A673 (cell line): ENCODE data around the gene ROR1. TPM values are rescaled to one million over a fixed set of nuclear protein-coding genes. Genes with fewer than 3 reads are reported as not detected.
A peak's percentile ranks its signal among the peaks of the same experiment; 100 is the strongest.

Experiments used
- BruUV-seq: library from RNA; stranded (reverse); fragments of 400-500 nt; replicated peaks from 2 replicates; lab custom pipeline; 2021; lab: Mats Ljungman, UMichigan
- CTCF ChIA-PET: fragments of 300-600 bp; sonication (Branson Sonifier 250); formaldehyde crosslinking; loops from one replicate; lab custom pipeline; 2022; ENCODE audit warnings: antibody characterized with exemption; lab: Charles Lee
- POLR2A ChIA-PET: fragments of 300-600 bp; sonication (Branson Sonifier 250); formaldehyde crosslinking; loops from one replicate; lab custom pipeline; 2022; ENCODE audit warnings: antibody characterized with exemption; ENCODE audit not compliant: low non-redundant PET; lab: Charles Lee
- DNase-seq: peaks from one replicate; pipeline ENCODE4 v3.0.0-alpha.2; 2015; ENCODE audit warnings: low spot score
- H3K27ac ChIP-seq: fragments of 200-600 bp; sonication (generic); 2 replicates; pipeline ENCODE4 v1.5.1; 2016; ENCODE audit warnings: mixed run types, low read depth, mild to moderate bottlenecking, mixed read lengths, antibody characterized with exemption, low read length; ENCODE audit not compliant: poor library complexity, severe bottlenecking
- H3K27me3 ChIP-seq: fragments of 200-600 bp; sonication (generic); replicated peaks from 2 replicates; pipeline ENCODE4 v1.6.1; 2017; ENCODE audit warnings: mixed run types, low read depth, mild to moderate bottlenecking, mixed read lengths, antibody characterized with exemption, low read length; ENCODE audit not compliant: insufficient read depth, poor library complexity
- H3K36me3 ChIP-seq: fragments of 200-600 bp; sonication (generic); 2 replicates; pipeline ENCODE4 v1.6.1; 2016; ENCODE audit warnings: mixed run types, mild to moderate bottlenecking, mixed read lengths, antibody characterized with exemption, low read length; ENCODE audit not compliant: insufficient read depth, poor library complexity, severe bottlenecking
- H3K4me1 ChIP-seq: fragments of 200-600 bp; sonication (generic); 2 replicates; pipeline ENCODE4 v1.6.1; 2017; ENCODE audit warnings: mixed run types, mild to moderate bottlenecking, mixed read lengths, antibody characterized with exemption, low read length; ENCODE audit not compliant: insufficient read depth, poor library complexity, severe bottlenecking
- H3K4me3 ChIP-seq: fragments of 200-600 bp; sonication (generic); 2 replicates; pipeline ENCODE4 v1.5.1; 2016; ENCODE audit warnings: low read depth, mixed run types, mild to moderate bottlenecking, mixed read lengths, low read length; ENCODE audit not compliant: poor library complexity, severe bottlenecking
- H3K9me3 ChIP-seq: fragments of 200-600 bp; sonication (generic); 2 replicates; pipeline ENCODE4 v1.6.1; 2016; ENCODE audit warnings: mixed run types, low read depth, mild to moderate bottlenecking, mixed read lengths, antibody characterized with exemption, low read length; ENCODE audit not compliant: poor library complexity, severe bottlenecking
- CTCF ChIP-seq: fragments of 300-800, 200-600 bp; sonication (generic); conservative IDR thresholded peaks from 2 replicates; pipeline ENCODE4 v1.5.1; 2017; ENCODE audit warnings: low read depth, mild to moderate bottlenecking, antibody characterized with exemption, low read length, moderate library complexity, mixed read lengths
- EZH2 ChIP-seq: fragments of 200-600 bp; sonication (generic); IDR thresholded peaks from 2 replicates; pipeline ENCODE4 v1.6.1; 2017; ENCODE audit warnings: borderline replicate concordance, low read depth, mild to moderate bottlenecking, mixed read lengths, antibody characterized with exemption, low read length; ENCODE audit not compliant: poor library complexity, severe bottlenecking
- intact Hi-C: fragments of 100-400 bp; cut with micrococcal nuclease; formaldehyde crosslinking; loops from one replicate; pipeline ENCODE4 v1.10.0; 2022; ENCODE audit not compliant: unreplicated experiment
- total RNA-seq: library from RNA; stranded (reverse); gene quantifications from 2 replicates; pipeline ENCODE4 v1.2.3, GENCODE V29; 2021

The ROR1 gene
- total RNA-seq, 1 experiment from 2014 or later, result 7.4 TPM

GRCh38 chr1:63787875-63788274, 14.1 kb downstream of the ROR1 start:
- CTCF ChIA-PET, result no interaction called here
- POLR2A ChIA-PET, result interaction anchor here (0.6 kb wide), 1 partner anchor 868 kb away, joined by 3 read pairs; no protein-coding TSS in a partner anchor
- H3K4me1 ChIP-seq, result peaks cover 66% of the 10 kb centered on the region
- no peaks in the 10 kb centered on the region for H3K36me3 ChIP-seq
- H3K27ac ChIP-seq, result peak overlapping the region; percentile 69
- no peak overlapping the region for H3K4me3 ChIP-seq
- H3K9me3 ChIP-seq, result no peaks in the 10 kb centered on the region
- TF ChIP-seq EZH2 (no peak), CTCF (no peak)
- no TSS peak for BruUV-seq
- H3K27me3 ChIP-seq, result no peaks in the 10 kb centered on the region
- peak; percentile 82 for DNase-seq
- intact Hi-C loops, result loop anchor here (5.0 to 10.0 kb wide), 2 partner anchors 574 to 863 kb away; no protein-coding TSS in a partner anchor

DNA sequence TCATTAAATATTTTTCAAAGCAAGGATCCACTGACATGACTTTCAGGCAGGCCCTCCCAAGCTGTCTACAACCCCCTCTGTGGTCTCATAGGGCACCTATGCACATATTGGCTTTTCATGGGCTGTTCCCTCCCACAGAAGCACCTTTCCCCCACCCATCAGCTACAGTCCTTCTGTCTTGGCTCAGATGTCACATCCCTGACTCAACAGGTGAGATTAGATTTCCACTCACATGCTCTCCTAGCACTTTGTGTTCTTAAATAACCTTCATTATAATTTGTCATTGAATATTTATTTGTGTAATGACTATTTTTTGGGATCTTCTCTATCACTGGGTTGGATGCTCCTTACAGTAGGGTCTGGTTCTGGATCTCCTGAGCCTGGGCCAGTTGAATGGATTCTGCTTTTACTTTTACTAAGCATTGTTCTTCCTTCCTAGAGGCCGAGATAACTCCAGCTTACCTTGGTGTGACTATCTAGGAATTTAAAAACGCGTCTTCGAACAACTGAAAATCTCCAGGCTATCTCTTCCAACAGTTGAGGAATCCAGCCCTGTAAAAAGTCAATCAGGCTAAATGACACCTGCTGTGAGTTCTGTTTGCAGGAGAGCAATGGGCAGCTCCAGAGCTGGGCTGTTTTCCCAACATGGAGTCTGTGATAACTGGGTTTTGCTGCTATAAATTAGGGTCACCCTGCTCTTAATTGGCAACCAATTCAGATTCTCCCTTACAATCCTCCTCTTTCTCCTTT, 16.2 kb downstream of the ROR1 start:
- DNase-seq, result no peak
- Histone ChIP-seq H3K27ac (no peak overlapping the region), H3K9me3 (no peaks in the 10 kb centered on the region), H3K36me3 (no peaks in the 10 kb centered on the region), H3K27me3 (no peaks in the 10 kb centered on the region), H3K4me3 (no peak overlapping the region), H3K4me1 (peaks cover 59% of the 10 kb centered on the region)
- BruUV-seq, result no TSS peak
- ChIA-PET CTCF (no interaction called here), POLR2A (no interaction called here)
- no peak for TF ChIP-seq CTCF
- TF ChIP-seq EZH2, result no peak
- intact Hi-C loops, result loop anchor here (5.0 to 10.0 kb wide), 2 partner anchors 572 to 865 kb away; no protein-coding TSS in a partner anchor

GRCh38 chr1:63790989-63791388, 17.2 kb downstream of the ROR1 start:
- Histone ChIP-seq H3K36me3 (no peaks in the 10 kb centered on the region), H3K9me3 (no peaks in the 10 kb centered on the region), H3K27me3 (no peaks in the 10 kb centered on the region), H3K27ac (no peak overlapping the region), H3K4me1 (peaks cover 59% of the 10 kb centered on the region), H3K4me3 (no peak overlapping the region)
- no TSS peak for BruUV-seq
- no peak for DNase-seq
- intact Hi-C loops, result no loop called here
- ChIA-PET POLR2A (no interaction called here), CTCF (no interaction called here)
- TF ChIP-seq EZH2, result no peak
- no peak for TF ChIP-seq CTCF
